ENCODE data around the gene IRAK2.
"Not testable (repeated sequence)": the region's sequence is repeated elsewhere in the genome, so short reads cannot be mapped to it uniquely, and the experiment has no call there.

Gene IRAK2

GRCh38 chr3:10122724-10123123, 42.0 kb upstream of the IRAK2 start:
- no peak for DNase-seq (ENCODE audit: low read depth)
- no peak for TF ChIP-seq CTCF (conservative IDR thresholded peaks at IDR 0.05; ENCODE audit: low read depth, low read length)
- H3K4me3 ChIP-seq (ENCODE audit: low read depth, low read length), result no peak overlapping the region

GRCh38 chr3:10135872-10136271, 28.8 kb upstream of the IRAK2 start:
- DNase-seq (ENCODE audit: low read depth); H3K4me3 ChIP-seq (ENCODE audit: low read depth, low read length): not testable (repeated sequence)

- DNase-seq (ENCODE audit: low read depth), result no peak
- no peak overlapping the region for H3K4me3 ChIP-seq (ENCODE audit: low read depth, low read length)
- no peak for TF ChIP-seq CTCF (conservative IDR thresholded peaks at IDR 0.05; ENCODE audit: low read depth, low read length)
Observed at GRCh38 chr3:10136426-10137005, 28.2 kb upstream of the IRAK2 start.

- no peak overlapping the region for H3K4me3 ChIP-seq (ENCODE audit: low read depth, low read length)
- no peak for TF ChIP-seq CTCF (conservative IDR thresholded peaks at IDR 0.05; ENCODE audit: low read depth, low read length)
- no peak for DNase-seq (ENCODE audit: low read depth)
Observed at GRCh38 chr3:10137178-10137577, 27.5 kb upstream of the IRAK2 start.

GRCh38 chr3:10140996-10141546, 23.6 kb upstream of the IRAK2 start:
- DNase-seq (ENCODE audit: low read depth), result no peak
- no peak for TF ChIP-seq CTCF (conservative IDR thresholded peaks at IDR 0.05; ENCODE audit: low read depth, low read length)
- peak overlapping the region; percentile 84 for H3K4me3 ChIP-seq (ENCODE audit: low read depth, low read length)

- TF ChIP-seq CTCF (conservative IDR thresholded peaks at IDR 0.05; ENCODE audit: low read depth, low read length), result no peak
- H3K4me3 ChIP-seq (ENCODE audit: low read depth, low read length), result peak overlapping the region; percentile 84
- peak; percentile 23 for DNase-seq (ENCODE audit: low read depth)
Observed at GRCh38 chr3:10142707-10143560, 21.8 kb upstream of the IRAK2 start.

- DNase-seq (ENCODE audit: low read depth), result no peak
- TF ChIP-seq CTCF (conservative IDR thresholded peaks at IDR 0.05; ENCODE audit: low read depth, low read length), result no peak
- H3K4me3 ChIP-seq (ENCODE audit: low read depth, low read length), result no peak overlapping the region
Observed at GRCh38 chr3:10145685-10146084, 19.0 kb upstream of the IRAK2 start.
